Cardiac fibroblast (primary cell): ENCODE results near the gene MED12L.

Experiments used
- DNase-seq, 2 donors: peaks; one replicate each; pipeline versions ENCODE4 v3.0.0 to v3.0.0-alpha.2; 2010; ENCODE audit warnings: low read depth in 2 of 2
- H3K4me3 ChIP-seq, 2 donors: replicated peaks in 1 of 2; 1 replicate in 1 of 2; 2 replicates in 1 of 2; pipeline ENCODE4 v1.5.1; 2011; ENCODE audit warnings: low read depth in 2 of 2, low read length in 2 of 2, mild to moderate bottlenecking in 2 of 2, moderate library complexity in 1 of 2
- CTCF ChIP-seq: IDR thresholded peaks from one replicate; pipeline ENCODE4 v1.5.1; 2011; ENCODE audit warnings: low read depth, mild to moderate bottlenecking, low read length, inconsistent platforms

The MED12L gene

GRCh38 chr3:151265166-151265565, 179.7 kb downstream of the MED12L start:
- TF ChIP-seq CTCF, result no peak
- no peak for DNase-seq
- no peak overlapping the region for H3K4me3 ChIP-seq

GRCh38 chr3:151265866-151266265, 180.4 kb downstream of the MED12L start:
- TF ChIP-seq CTCF, result no peak
- no peak for DNase-seq
- no peak overlapping the region for H3K4me3 ChIP-seq

GRCh38 chr3:151267066-151267465, 181.6 kb downstream of the MED12L start:
- no peak for TF ChIP-seq CTCF
- H3K4me3 ChIP-seq, result no peak overlapping the region
- no peak for DNase-seq

GRCh38 chr3:151268267-151269235, 183.1 kb downstream of the MED12L start:
- H3K4me3 ChIP-seq, result no peak overlapping the region
- TF ChIP-seq CTCF, result no peak
- no peak for DNase-seq

- no peak for DNase-seq
- no peak overlapping the region for H3K4me3 ChIP-seq
- no peak for TF ChIP-seq CTCF
Measured at GRCh38 chr3:151269631-151270030, 184.2 kb downstream of the MED12L start.

- no peak for TF ChIP-seq CTCF
- no peak for DNase-seq
- H3K4me3 ChIP-seq, result no peak overlapping the region
Measured at GRCh38 chr3:151275091-151275490, 189.6 kb downstream of the MED12L start.
